Small intestine (tissue), 7 donors: ENCODE results near the gene OPN1MW3. TPM values are rescaled to one million over a fixed set of nuclear protein-coding genes. Genes with fewer than 3 reads are reported as not detected.
"Not testable (repeated sequence)": the region's sequence is repeated elsewhere in the genome, so short reads cannot be mapped to it uniquely, and the experiment has no call there.

Source experiments
- DNase-seq, 2 donors: peaks; one replicate each; pipeline versions ENCODE4 v3.0.0 to v3.0.0-alpha.2; 2013
- FAIRE-seq: peaks from 2 replicates; lab custom pipeline; 2012; peaks lifted over from hg19 to GRCh38; lab: Jason Lieb, UNC
- H3K27ac ChIP-seq, 3 donors: one replicate each; pipeline ENCODE4 v1.5.1; 2013; ENCODE audit warnings: low read length in 2 of 3, mild to moderate bottlenecking in 2 of 3, control low read depth in 1 of 3, inconsistent platforms in 1 of 3, low read depth in 1 of 3, moderate library complexity in 1 of 3
- H3K27me3 ChIP-seq, 3 donors: one replicate each; pipeline ENCODE4 v1.6.1; 2013; ENCODE audit warnings: low read length in 3 of 3, inconsistent platforms in 1 of 3; ENCODE audit not compliant: control insufficient read depth in 3 of 3, insufficient read depth in 3 of 3
- H3K36me3 ChIP-seq, 3 donors: one replicate each; pipeline ENCODE4 v1.6.1; 2013; ENCODE audit warnings: low read length in 3 of 3, inconsistent platforms in 1 of 3, low read depth in 1 of 3, mild to moderate bottlenecking in 1 of 3, moderate library complexity in 1 of 3; ENCODE audit not compliant: control insufficient read depth in 3 of 3, insufficient read depth in 2 of 3
- H3K4me1 ChIP-seq, 3 donors: one replicate each; pipeline ENCODE4 v1.6.1; 2013; ENCODE audit warnings: low read length in 2 of 3, inconsistent platforms in 1 of 3, low read depth in 1 of 3, mild to moderate bottlenecking in 1 of 3, moderate library complexity in 1 of 3; ENCODE audit not compliant: control insufficient read depth in 3 of 3, insufficient read depth in 2 of 3
- H3K4me3 ChIP-seq, 3 donors: one replicate each; pipeline ENCODE4 v1.5.1; 2013; ENCODE audit warnings: low read length in 3 of 3, control low read depth in 1 of 3, inconsistent platforms in 1 of 3, low read depth in 1 of 3, mild to moderate bottlenecking in 1 of 3, moderate library complexity in 1 of 3
- H3K9me3 ChIP-seq, 2 donors: one replicate each; pipeline ENCODE4 v1.6.1; 2013; ENCODE audit warnings: low read depth in 1 of 2, low read length in 1 of 2; ENCODE audit not compliant: control insufficient read depth in 2 of 2, insufficient read depth in 1 of 2
- WGBS, 3 donors: extraction: QIAGEN DNeasy Blood & Tissue Kit; methylation state at CpG; one replicate each; pipeline ENCODE4 v1.1.7; 2013; 5-methylcytosine and 5-hydroxymethylcytosine counted together
- polyA plus RNA-seq, 4 donors: library from polyadenylated mRNA; stranded (reverse) in 3 of 4; unstranded in 1 of 4; fragments of 200-250 nt in 3 of 4; fragments of 120-200 nt in 1 of 4; gene quantifications; one replicate each; pipeline versions ENCODE4 v1.2.1 to v1.2.3, GENCODE V29; 2013
- donor health status: healthy with polysubstance abuse.
- donor health status: control.
- donor health status: control.
- donor health status: Bipolar disorder and iron deficiency.
- donor health status: healthy.

The OPN1MW3 gene
- polyA plus RNA-seq, 4 donors = not detected

- H3K4me1 ChIP-seq, H3K27ac ChIP-seq, H3K36me3 ChIP-seq, H3K9me3 ChIP-seq, FAIRE-seq, H3K27me3 ChIP-seq, H3K4me3 ChIP-seq, DNase-seq: not testable (repeated sequence)
- no CpG with 5 or more reads among the region's 23 CpGs for WGBS, 3 donors
Observed at GRCh38 chrX:154284489-154285338, 27.3 kb downstream of the OPN1MW3 start.

DNA sequence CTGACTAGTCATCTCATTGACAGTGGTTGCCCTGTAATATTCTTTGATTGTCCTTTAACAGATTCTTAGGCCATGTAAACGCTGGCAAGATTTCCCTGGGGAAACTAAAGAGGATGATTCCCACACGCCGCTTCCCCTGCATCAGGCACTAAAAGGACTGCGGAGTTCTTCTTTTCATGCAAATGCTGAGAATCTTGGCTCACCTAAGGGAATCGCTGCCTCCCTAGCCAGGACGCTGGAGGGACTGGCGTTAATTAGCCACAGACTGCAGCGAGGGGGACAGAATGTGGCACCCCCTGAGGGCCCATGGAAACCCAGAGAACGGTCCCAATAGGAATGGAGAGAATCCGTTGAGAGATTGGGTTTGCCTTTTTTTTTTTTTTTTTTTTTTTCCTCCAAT, 29.0 kb downstream of the OPN1MW3 start:
- not testable (repeated sequence) for DNase-seq
- WGBS, 3 donors = no CpG with 5 or more reads among the region's 10 CpGs

DNA sequence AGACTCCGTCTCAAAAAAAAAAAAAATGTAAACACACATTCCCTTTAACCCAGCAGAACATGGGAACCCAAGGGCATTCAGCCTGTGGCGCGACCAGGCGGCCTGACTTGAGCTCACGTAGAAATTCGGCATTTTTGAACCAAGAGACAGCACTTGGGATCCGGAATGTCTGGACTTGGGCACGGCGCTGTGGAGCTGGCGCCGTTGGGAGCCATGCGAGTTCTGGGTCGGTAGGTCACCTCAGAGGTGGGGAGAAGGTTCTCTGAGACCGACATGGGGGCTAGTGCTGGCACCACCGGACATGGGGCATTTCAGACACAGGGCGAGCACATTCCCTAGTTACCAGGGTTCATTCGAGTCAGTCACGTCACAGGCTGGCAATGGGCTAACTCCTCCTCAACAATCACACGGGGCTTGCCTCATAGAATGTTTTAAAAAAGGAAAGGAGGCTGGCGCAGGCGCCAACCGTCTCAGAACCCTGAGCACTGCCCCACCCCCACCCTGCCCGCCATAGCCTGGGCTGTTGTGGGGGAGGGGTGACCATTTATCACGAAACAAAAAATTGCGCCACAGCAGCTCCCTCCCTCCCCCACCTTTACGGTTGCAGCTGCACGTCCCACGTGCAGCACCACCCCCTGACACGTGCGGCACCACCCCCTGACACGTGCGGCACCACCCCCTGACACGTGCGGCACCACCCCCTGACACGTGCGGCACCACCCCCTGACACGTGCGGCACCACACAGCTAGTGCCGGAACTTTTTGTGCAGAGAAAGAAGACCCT, 37.6 kb downstream of the OPN1MW3 start, which contains the start of gene TEX28:
Gene TEX28, minus strand, starts transcription at position 334 of the 784 bp plus-strand sequence. CDS start 3,007 bp downstream, outside the sequence.
- no peaks in the 10 kb centered on the region for H3K36me3 ChIP-seq
- FAIRE-seq = no peak
- no peaks in the 10 kb centered on the region for H3K9me3 ChIP-seq
- 91 to 93% (median 92%) methylated on average over 31 to 39 of the region's 39 CpGs for WGBS, 3 donors
- no peaks in the 10 kb centered on the region for H3K27me3 ChIP-seq
- no peaks in the 10 kb centered on the region for H3K4me1 ChIP-seq
- H3K4me3 ChIP-seq = no peak within 1 kb of the TSS
- DNase-seq = no peak
- no peak within 1 kb of the TSS for H3K27ac ChIP-seq

More for the DNA sequence above, 29.0 kb downstream of the OPN1MW3 start:
- H3K27me3 ChIP-seq, H3K27ac ChIP-seq, H3K4me1 ChIP-seq, H3K9me3 ChIP-seq, FAIRE-seq, H3K36me3 ChIP-seq, H3K4me3 ChIP-seq: not testable (repeated sequence)

- Histone ChIP-seq H3K27me3 (no peaks in the 10 kb centered on the region), H3K4me3 (no peak within 1 kb of the TSS), H3K27ac (no peak within 1 kb of the TSS), H3K36me3 (no peaks in the 10 kb centered on the region), H3K9me3 (no peaks in the 10 kb centered on the region), H3K4me1 (no peaks in the 10 kb centered on the region)
- DNase-seq (no peak), FAIRE-seq (no peak)
- WGBS, 3 donors = 95 to 97% (median 96%) methylated on average over 35 to 37 of the region's 37 CpGs
Observed at GRCh38 chrX:154295664-154296310, 38.4 kb downstream of the OPN1MW3 start, which contains the start of gene TKTL1. Gene TKTL1, plus strand, starts transcription at chrX:154295795. Its CDS starts 65 bp downstream, at chrX:154295860.

GRCh38 chrX:154296731-154297130, 39.3 kb downstream of the OPN1MW3 start:
- H3K36me3 ChIP-seq = no peaks in the 10 kb centered on the region
- WGBS, 3 donors = 84 to 95% (median 90%) methylated on average over 18 of the region's 18 CpGs
- no peak overlapping the region for H3K27ac ChIP-seq
- H3K4me1 ChIP-seq = no peaks in the 10 kb centered on the region
- DNase-seq = no peak
- H3K4me3 ChIP-seq = no peak overlapping the region
- H3K9me3 ChIP-seq = no peaks in the 10 kb centered on the region
- FAIRE-seq = no peak
- H3K27me3 ChIP-seq = no peaks in the 10 kb centered on the region

GRCh38 chrX:154298312-154298711, 40.9 kb downstream of the OPN1MW3 start:
- WGBS, 3 donors = 69 to 74% (median 70%) methylated on average over 7 of the region's 7 CpGs
- Histone ChIP-seq H3K4me1 (no peaks in the 10 kb centered on the region), H3K4me3 (no peak overlapping the region), H3K9me3 (no peaks in the 10 kb centered on the region), H3K27me3 (no peaks in the 10 kb centered on the region), H3K27ac (no peak overlapping the region), H3K36me3 (no peaks in the 10 kb centered on the region)
- FAIRE-seq (no peak), DNase-seq (no peak)

DNA sequence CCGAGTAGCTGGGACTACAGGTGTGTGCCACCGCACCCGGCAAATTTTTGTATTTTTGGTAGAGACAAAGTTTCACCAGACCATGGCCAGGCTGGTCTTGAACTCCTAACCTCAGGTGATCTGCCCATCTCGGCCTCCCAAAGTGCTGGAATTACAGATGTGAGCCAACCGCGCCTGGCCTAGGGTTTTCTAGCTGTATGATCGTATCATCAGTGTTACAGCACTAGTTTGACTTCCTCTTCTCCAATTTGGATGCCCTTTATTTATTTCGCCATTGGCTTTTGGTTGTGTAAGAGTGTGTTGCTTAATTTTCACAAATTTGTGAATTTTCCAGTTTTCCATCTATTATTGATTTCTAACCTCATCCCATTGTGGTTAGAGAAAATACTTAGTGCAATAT, 43.4 kb downstream of the OPN1MW3 start:
- H3K4me3 ChIP-seq = no peak overlapping the region
- H3K27ac ChIP-seq = no peak overlapping the region
- H3K9me3 ChIP-seq = no peaks in the 10 kb centered on the region
- FAIRE-seq (no peak), DNase-seq (no peak)
- 89 to 91% (median 91%) methylated on average over 8 of the region's 8 CpGs for WGBS, 3 donors
- no peaks in the 10 kb centered on the region for H3K36me3 ChIP-seq
- no peaks in the 10 kb centered on the region for H3K4me1 ChIP-seq
- H3K27me3 ChIP-seq = no peaks in the 10 kb centered on the region

DNA sequence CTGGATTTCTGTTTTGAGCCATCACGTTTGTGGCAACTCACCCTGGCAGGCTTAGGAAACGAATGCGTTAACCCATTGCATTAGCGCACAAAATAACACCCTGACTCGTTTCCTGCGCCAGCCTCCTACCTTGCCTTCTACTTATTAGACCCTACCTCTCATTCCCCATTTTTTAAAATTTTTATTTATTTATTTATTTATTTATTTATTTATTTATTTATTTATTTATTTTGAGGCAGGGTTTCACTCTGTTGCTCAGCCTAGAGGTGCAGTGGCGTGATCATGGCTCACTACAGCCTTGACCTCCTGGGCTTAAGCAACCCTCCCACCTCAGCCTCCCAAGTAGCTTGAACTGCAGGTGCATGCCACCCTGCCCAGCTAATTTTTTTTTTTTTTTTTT, 45.6 kb downstream of the OPN1MW3 start:
- not testable (repeated sequence) for DNase-seq, H3K4me3 ChIP-seq, H3K36me3 ChIP-seq, H3K27me3 ChIP-seq, H3K9me3 ChIP-seq, FAIRE-seq, H3K4me1 ChIP-seq, H3K27ac ChIP-seq
- WGBS, 3 donors = 74 to 87% (median 80%) methylated on average over 7 of the region's 7 CpGs
